Panc1 (cell line): ENCODE data around the gene TMEM117. TPM values are rescaled to one million over a fixed set of nuclear protein-coding genes. Genes with fewer than 3 reads are reported as not detected.

Experiments
- ATAC-seq: fragments of 200-7000 bp; cut with Tn5 transposase; 2 replicates; pipeline ENCODE4 v1.9.1; 2020; ENCODE audit warnings: mild to moderate bottlenecking, moderate library complexity
- BruUV-seq: library from RNA; stranded (reverse); fragments of 400-500 nt; replicated peaks from 2 replicates; lab custom pipeline; 2021; lab: Mats Ljungman, UMichigan
- CTCF ChIA-PET: fragments of 300-600 bp; sonication (Branson Sonifier 250); formaldehyde crosslinking; loops from one replicate; lab custom pipeline; 2022; ENCODE audit warnings: antibody characterized with exemption; lab: Charles Lee
- POLR2A ChIA-PET: fragments of 300-600 bp; sonication (Branson Sonifier 250); formaldehyde crosslinking; loops from one replicate; lab custom pipeline; 2022; ENCODE audit warnings: antibody characterized with exemption; lab: Charles Lee
- DNase-seq: peaks from one replicate; pipeline ENCODE4 v3.0.0-alpha.2; 2010; ENCODE audit warnings: low read depth, low spot score
- H3K27ac ChIP-seq: 2 replicates; pipeline ENCODE4 v1.5.1; 2011; ENCODE audit warnings: mild to moderate bottlenecking, low read length, inconsistent platforms
- H3K27me3 ChIP-seq: fragments of 200-500 bp; sonication (Bioruptor generic); 2 replicates; pipeline ENCODE4 v1.6.0; 2014; ENCODE audit warnings: low read length, inconsistent platforms; ENCODE audit not compliant: control insufficient read depth, insufficient read depth
- H3K36me3 ChIP-seq: fragments of 200-500 bp; sonication (Bioruptor generic); 2 replicates; pipeline ENCODE4 v1.5.1; 2014; ENCODE audit warnings: inconsistent platforms, mild to moderate bottlenecking, low read length, moderate library complexity; ENCODE audit not compliant: control insufficient read depth, insufficient read depth
- H3K4me1 ChIP-seq: 2 replicates; pipeline ENCODE4 v1.5.1; 2011; ENCODE audit warnings: inconsistent platforms, mild to moderate bottlenecking, low read length, moderate library complexity; ENCODE audit not compliant: control insufficient read depth, insufficient read depth
- H3K4me3 ChIP-seq, 2 experiments: 2 replicates each; pipeline ENCODE4 v1.5.1; 2011 to 2012; ENCODE audit warnings: low read depth in 2 of 2, low read length in 2 of 2, mild to moderate bottlenecking in 2 of 2, inconsistent platforms in 1 of 2, moderate library complexity in 1 of 2
- H3K9me3 ChIP-seq: fragments of 200-500 bp; sonication (Bioruptor generic); 2 replicates; pipeline ENCODE4 v1.5.1; 2014; ENCODE audit warnings: low read depth, mild to moderate bottlenecking, inconsistent platforms, low read length, moderate library complexity; ENCODE audit not compliant: control insufficient read depth, insufficient read depth
- POLR2AphosphoS5 ChIP-seq: IDR thresholded peaks from 2 replicates; pipeline ENCODE4 v1.6.1; 2012; ENCODE audit warnings: mild to moderate bottlenecking, low read depth, low read length, moderate library complexity
- SIN3A ChIP-seq: IDR thresholded peaks from 2 replicates; pipeline ENCODE4 v1.6.1; 2012; ENCODE audit warnings: low read depth, mild to moderate bottlenecking, low read length, moderate library complexity, borderline replicate concordance; ENCODE audit not compliant: insufficient read depth
- TCF7L2 ChIP-seq: IDR thresholded peaks from 2 replicates; pipeline ENCODE4 v1.6.1; 2011; ENCODE audit warnings: mild to moderate bottlenecking, low read depth, low read length, inconsistent platforms
- in situ Hi-C: cut with HindIII; loops from 2 replicates; pipeline ENCODE4 v1.10.0; 2016; ENCODE audit warnings: low sequenced_read_pairs, low pct_unique_long_range_greater_than_20kb
- intact Hi-C: fragments of 100-400 bp; cut with micrococcal nuclease; formaldehyde crosslinking; loops from one replicate; pipeline ENCODE4 v1.10.0; 2022; ENCODE audit not compliant: unreplicated experiment
- total RNA-seq: library from RNA; stranded (reverse); gene quantifications from one replicate; pipeline ENCODE4 v1.2.1, GENCODE V29; 2021; ENCODE audit not compliant: unreplicated experiment
- TF ChIP-seq, protein P1 (sequence below): fragments of 450-650 bp; IDR thresholded peaks from 2 replicates; pipeline ENCODE4 v1.5.1; 2017; ENCODE audit warnings: mild to moderate bottlenecking
- TF ChIP-seq, protein P2 (sequence below), 2 experiments: IDR thresholded peaks; 2 replicates each; pipeline ENCODE4 v1.6.1; 2011 to 2012; ENCODE audit warnings: low read depth in 2 of 2, control low read depth in 1 of 2, low read length in 1 of 2, mild to moderate bottlenecking in 1 of 2, moderate library complexity in 1 of 2; ENCODE audit not compliant: insufficient read depth in 1 of 2

Gene TMEM117
- total RNA-seq, 1 experiment from 2014 or later, result 5.5 TPM

- H3K4me1 ChIP-seq, result no peaks in the 10 kb centered on the region
- H3K36me3 ChIP-seq, result no peaks in the 10 kb centered on the region
- no peaks in the 10 kb centered on the region for H3K9me3 ChIP-seq
- intact Hi-C loops, result no loop called here
- DNase-seq (no peak), ATAC-seq (no peak)
- ChIA-PET CTCF (no interaction called here), POLR2A (no interaction called here)
- no peak overlapping the region for H3K4me3 ChIP-seq
- in situ Hi-C loops, result no loop called here
- TF ChIP-seq TCF7L2, result no peak
- no peaks in the 10 kb centered on the region for H3K27me3 ChIP-seq
- no TSS peak for BruUV-seq
- H3K27ac ChIP-seq, result no peak overlapping the region
Measured at GRCh38 chr12:43964033-43964432, 128.2 kb downstream of the TMEM117 start.

GRCh38 chr12:43964961-43965360, 129.1 kb downstream of the TMEM117 start:
- ATAC-seq, result no peak
- in situ Hi-C loops, result no loop called here
- intact Hi-C loops, result no loop called here
- ChIA-PET POLR2A (no interaction called here), CTCF (no interaction called here)
- TF ChIP-seq POLR2AphosphoS5 (no peak), TCF7L2 (no peak), SIN3A (no peak)
- TF ChIP-seq, protein P1, sequence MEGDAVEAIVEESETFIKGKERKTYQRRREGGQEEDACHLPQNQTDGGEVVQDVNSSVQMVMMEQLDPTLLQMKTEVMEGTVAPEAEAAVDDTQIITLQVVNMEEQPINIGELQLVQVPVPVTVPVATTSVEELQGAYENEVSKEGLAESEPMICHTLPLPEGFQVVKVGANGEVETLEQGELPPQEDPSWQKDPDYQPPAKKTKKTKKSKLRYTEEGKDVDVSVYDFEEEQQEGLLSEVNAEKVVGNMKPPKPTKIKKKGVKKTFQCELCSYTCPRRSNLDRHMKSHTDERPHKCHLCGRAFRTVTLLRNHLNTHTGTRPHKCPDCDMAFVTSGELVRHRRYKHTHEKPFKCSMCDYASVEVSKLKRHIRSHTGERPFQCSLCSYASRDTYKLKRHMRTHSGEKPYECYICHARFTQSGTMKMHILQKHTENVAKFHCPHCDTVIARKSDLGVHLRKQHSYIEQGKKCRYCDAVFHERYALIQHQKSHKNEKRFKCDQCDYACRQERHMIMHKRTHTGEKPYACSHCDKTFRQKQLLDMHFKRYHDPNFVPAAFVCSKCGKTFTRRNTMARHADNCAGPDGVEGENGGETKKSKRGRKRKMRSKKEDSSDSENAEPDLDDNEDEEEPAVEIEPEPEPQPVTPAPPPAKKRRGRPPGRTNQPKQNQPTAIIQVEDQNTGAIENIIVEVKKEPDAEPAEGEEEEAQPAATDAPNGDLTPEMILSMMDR, result no peak
- TF ChIP-seq, protein P2, sequence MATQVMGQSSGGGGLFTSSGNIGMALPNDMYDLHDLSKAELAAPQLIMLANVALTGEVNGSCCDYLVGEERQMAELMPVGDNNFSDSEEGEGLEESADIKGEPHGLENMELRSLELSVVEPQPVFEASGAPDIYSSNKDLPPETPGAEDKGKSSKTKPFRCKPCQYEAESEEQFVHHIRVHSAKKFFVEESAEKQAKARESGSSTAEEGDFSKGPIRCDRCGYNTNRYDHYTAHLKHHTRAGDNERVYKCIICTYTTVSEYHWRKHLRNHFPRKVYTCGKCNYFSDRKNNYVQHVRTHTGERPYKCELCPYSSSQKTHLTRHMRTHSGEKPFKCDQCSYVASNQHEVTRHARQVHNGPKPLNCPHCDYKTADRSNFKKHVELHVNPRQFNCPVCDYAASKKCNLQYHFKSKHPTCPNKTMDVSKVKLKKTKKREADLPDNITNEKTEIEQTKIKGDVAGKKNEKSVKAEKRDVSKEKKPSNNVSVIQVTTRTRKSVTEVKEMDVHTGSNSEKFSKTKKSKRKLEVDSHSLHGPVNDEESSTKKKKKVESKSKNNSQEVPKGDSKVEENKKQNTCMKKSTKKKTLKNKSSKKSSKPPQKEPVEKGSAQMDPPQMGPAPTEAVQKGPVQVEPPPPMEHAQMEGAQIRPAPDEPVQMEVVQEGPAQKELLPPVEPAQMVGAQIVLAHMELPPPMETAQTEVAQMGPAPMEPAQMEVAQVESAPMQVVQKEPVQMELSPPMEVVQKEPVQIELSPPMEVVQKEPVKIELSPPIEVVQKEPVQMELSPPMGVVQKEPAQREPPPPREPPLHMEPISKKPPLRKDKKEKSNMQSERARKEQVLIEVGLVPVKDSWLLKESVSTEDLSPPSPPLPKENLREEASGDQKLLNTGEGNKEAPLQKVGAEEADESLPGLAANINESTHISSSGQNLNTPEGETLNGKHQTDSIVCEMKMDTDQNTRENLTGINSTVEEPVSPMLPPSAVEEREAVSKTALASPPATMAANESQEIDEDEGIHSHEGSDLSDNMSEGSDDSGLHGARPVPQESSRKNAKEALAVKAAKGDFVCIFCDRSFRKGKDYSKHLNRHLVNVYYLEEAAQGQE (IDR thresholded peaks at IDR 0.05; ENCODE audit: insufficient read depth in 1 of 2, low read depth in 2 of 2, low read length in 1 of 2), result no peak
- H3K9me3 ChIP-seq, result no peaks in the 10 kb centered on the region
- no peaks in the 10 kb centered on the region for H3K36me3 ChIP-seq
- no peak overlapping the region for H3K4me3 ChIP-seq
- DNase-seq, result no peak
- no peak overlapping the region for H3K27ac ChIP-seq
- H3K4me1 ChIP-seq, result no peaks in the 10 kb centered on the region
- no TSS peak for BruUV-seq
- H3K27me3 ChIP-seq, result no peaks in the 10 kb centered on the region

GRCh38 chr12:43965899-43966298, 130.0 kb downstream of the TMEM117 start:
- in situ Hi-C loops, result no loop called here
- DNase-seq (no peak), ATAC-seq (no peak)
- Histone ChIP-seq H3K9me3 (no peaks in the 10 kb centered on the region), H3K27ac (no peak overlapping the region), H3K4me1 (no peaks in the 10 kb centered on the region), H3K27me3 (no peaks in the 10 kb centered on the region), H3K4me3 (no peak overlapping the region), H3K36me3 (no peaks in the 10 kb centered on the region)
- intact Hi-C loops, result no loop called here
- TF ChIP-seq SIN3A, result no peak
- TF ChIP-seq, protein P1, result no peak
- TF ChIP-seq TCF7L2, result no peak
- TF ChIP-seq, protein P2 (IDR thresholded peaks at IDR 0.05; ENCODE audit: insufficient read depth in 1 of 2, low read depth in 2 of 2, low read length in 1 of 2), result no peak
- no peak for TF ChIP-seq POLR2AphosphoS5
- ChIA-PET POLR2A (no interaction called here), CTCF (no interaction called here)
- BruUV-seq, result no TSS peak
